Glomerular endothelial cell (primary cell): Measurements from ENCODE around the gene PPP5C. TPM values are rescaled to one million over a fixed set of nuclear protein-coding genes. Genes with fewer than 3 reads are reported as not detected.

ENCODE experiments used
- DNase-seq: peaks from one replicate; pipeline ENCODE4 v3.0.0-alpha.2; 2011; ENCODE audit warnings: low read depth, low spot score; ENCODE audit errors: extremely low read depth
- total RNA-seq: library from RNA; depleted of rRNA; stranded (reverse); fragments of >200 nt; gene quantifications from 2 replicates; pipeline ENCODE4 v1.2.3, GENCODE V29; 2015

The PPP5C gene
- total RNA-seq, 1 donor from 2014 or later = 118 TPM

- no peak for DNase-seq
Measured at GRCh38 chr19:46330319-46330918, 16.5 kb upstream of the PPP5C start.

GRCh38 chr19:46337487-46337886, 9.4 kb upstream of the PPP5C start:
- no peak for DNase-seq

- DNase-seq = no peak
Measured at GRCh38 chr19:46339446-46339845, 7.4 kb upstream of the PPP5C start.

GRCh38 chr19:46340051-46340659, 6.7 kb upstream of the PPP5C start:
- no peak for DNase-seq

GRCh38 chr19:46341937-46342336, 5.0 kb upstream of the PPP5C start:
- no peak for DNase-seq

GRCh38 chr19:46344363-46344762, 2.5 kb upstream of the PPP5C start:
- DNase-seq = no peak

- no peak for DNase-seq
Measured at GRCh38 chr19:46345157-46345556, 1.7 kb upstream of the PPP5C start.

GRCh38 chr19:46347572-46347883, 641 bp downstream of the PPP5C start:
- no peak for DNase-seq

GRCh38 chr19:46347985-46348384, 1.1 kb downstream of the PPP5C start:
- DNase-seq = no peak

GRCh38 chr19:46349311-46349993, 2.6 kb downstream of the PPP5C start:
- no peak for DNase-seq

GRCh38 chr19:46350029-46350757, 3.3 kb downstream of the PPP5C start:
- DNase-seq = no peak

GRCh38 chr19:46350758-46351159, 3.9 kb downstream of the PPP5C start:
- no peak for DNase-seq

- DNase-seq = no peak
Measured at GRCh38 chr19:46351241-46352041, 4.6 kb downstream of the PPP5C start.

- no peak for DNase-seq
Measured at GRCh38 chr19:46353730-46354528, 7.0 kb downstream of the PPP5C start.

GRCh38 chr19:46355234-46356148, 8.6 kb downstream of the PPP5C start:
- no peak for DNase-seq

- no peak for DNase-seq
Measured at GRCh38 chr19:46356149-46357055, 9.5 kb downstream of the PPP5C start.

GRCh38 chr19:46357846-46358583, 11.1 kb downstream of the PPP5C start:
- DNase-seq = no peak
